PC-9 (cell line): ENCODE results near the gene CYP3A7. TPM values are rescaled to one million over a fixed set of nuclear protein-coding genes. Genes with fewer than 3 reads are reported as not detected.

ENCODE experiments used
- BruUV-seq: library from RNA; stranded (reverse); fragments of 400-500 nt; replicated peaks from 2 replicates; lab custom pipeline; 2021; lab: Mats Ljungman, UMichigan
- CTCF ChIA-PET: fragments of 300-600 bp; sonication (Branson Sonifier 250); formaldehyde crosslinking; loops from one replicate; lab custom pipeline; 2022; ENCODE audit warnings: antibody characterized with exemption; lab: Charles Lee
- POLR2A ChIA-PET: fragments of 300-600 bp; sonication (Branson Sonifier 250); formaldehyde crosslinking; loops from one replicate; lab custom pipeline; 2022; ENCODE audit warnings: antibody characterized with exemption; ENCODE audit not compliant: unreplicated experiment; lab: Charles Lee
- DNase-seq, 2 experiments: peaks; one replicate each; pipeline versions ENCODE4 v3.0.0 to v3.0.0-alpha.2; 2015 to 2022; ENCODE audit warnings: mixed read lengths in 1 of 2
- H2AFZ ChIP-seq: fragments of 200-600 bp; sonication (generic); 2 replicates; pipeline ENCODE4 v1.8.1; 2017; ENCODE audit warnings: antibody characterized with exemption
- H3F3A ChIP-seq: fragments of 200-600 bp; sonication (generic); 2 replicates; pipeline ENCODE4 v1.8.1; 2017; ENCODE audit warnings: antibody characterized with exemption, mild to moderate bottlenecking, low read depth; ENCODE audit not compliant: insufficient read depth
- H3K27ac ChIP-seq: fragments of 200-600 bp; sonication (generic); 2 replicates; pipeline ENCODE4 v1.6.1; 2016; ENCODE audit warnings: mixed run types
- H3K27me3 ChIP-seq: fragments of 200-600 bp; sonication (generic); 2 replicates; pipeline ENCODE4 v1.6.1; 2016; ENCODE audit warnings: low read depth, mixed run types; ENCODE audit not compliant: insufficient read depth
- H3K36me3 ChIP-seq: fragments of 200-600 bp; sonication (generic); 2 replicates; pipeline ENCODE4 v1.6.1; 2016; ENCODE audit warnings: low read depth, mixed run types
- H3K4me1 ChIP-seq: fragments of 200-600 bp; sonication (generic); replicated peaks from 2 replicates; pipeline ENCODE4 v1.6.1; 2016; ENCODE audit warnings: mixed run types; ENCODE audit not compliant: insufficient read depth
- H3K4me2 ChIP-seq: fragments of 200-600 bp; sonication (generic); 2 replicates; pipeline ENCODE4 v1.6.1; 2017; ENCODE audit warnings: mixed run types
- H3K4me3 ChIP-seq: fragments of 200-600 bp; sonication (generic); 2 replicates; pipeline ENCODE4 v1.6.1; 2016; ENCODE audit warnings: mixed run types
- H3K79me2 ChIP-seq: fragments of 200-600 bp; sonication (generic); 2 replicates; pipeline ENCODE4 v1.6.1; 2017; ENCODE audit warnings: low read depth, mixed run types
- H3K9me2 ChIP-seq: fragments of 200-600 bp; sonication (generic); 2 replicates; pipeline ENCODE4 v1.8.1; 2017; ENCODE audit warnings: mild to moderate bottlenecking; ENCODE audit not compliant: insufficient read depth
- H3K9me3 ChIP-seq: fragments of 200-600 bp; sonication (generic); 2 replicates; pipeline ENCODE4 v1.8.1; 2016; ENCODE audit warnings: low read depth; ENCODE audit not compliant: insufficient read depth
- H4K20me1 ChIP-seq: fragments of 200-600 bp; sonication (generic); 2 replicates; pipeline ENCODE4 v1.8.1; 2017; ENCODE audit not compliant: insufficient read depth
- EZH2 ChIP-seq: fragments of 200-600 bp; sonication (generic); IDR thresholded peaks from 2 replicates; pipeline ENCODE4 v1.8.0; 2017; ENCODE audit warnings: antibody characterized with exemption, low read depth
- intact Hi-C: fragments of 100-400 bp; cut with micrococcal nuclease; formaldehyde crosslinking; loops from one replicate; pipeline ENCODE4 v1.10.0; 2022; ENCODE audit not compliant: unreplicated experiment
- total RNA-seq: library from RNA; stranded (reverse); gene quantifications from 2 replicates; pipeline ENCODE4 v1.2.3, GENCODE V29; 2021
- TF ChIP-seq, protein P1 (sequence below): fragments of 200-600 bp; sonication (generic); conservative IDR thresholded peaks from 2 replicates; pipeline ENCODE4 v1.6.1; 2017; ENCODE audit warnings: mixed run types, antibody characterized with exemption, mild to moderate bottlenecking, moderate library complexity

The CYP3A7 gene
- total RNA-seq, 1 experiment from 2014 or later = not detected

DNA sequence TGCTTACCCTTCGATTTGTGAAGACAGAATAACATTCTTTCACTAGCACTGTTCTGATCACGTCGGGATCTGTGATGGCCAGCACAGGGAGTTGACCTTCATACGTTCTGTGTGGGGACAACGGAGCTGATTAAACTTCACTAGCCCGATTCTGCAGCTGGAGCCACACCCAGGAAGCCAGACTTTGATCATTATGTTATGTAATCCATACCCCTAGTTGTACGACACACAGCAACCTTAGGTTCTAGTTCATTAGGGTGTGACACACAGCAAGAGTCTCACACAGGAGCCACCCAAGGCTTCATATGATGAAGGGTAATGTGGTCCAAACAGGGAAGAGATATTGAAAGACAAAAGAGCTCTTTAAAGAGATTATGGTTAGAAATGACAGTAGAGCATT, 62.4 kb downstream of the CYP3A7 start:
- no TSS peak for BruUV-seq
- H3K4me3 ChIP-seq = no peak overlapping the region
- intact Hi-C loops = no loop called here
- no peak overlapping the region for H3K4me2 ChIP-seq
- H3K9me2 ChIP-seq = no peaks in the 10 kb centered on the region
- H3K9me3 ChIP-seq = no peaks in the 10 kb centered on the region
- DNase-seq = no peak
- TF ChIP-seq, protein P1, sequence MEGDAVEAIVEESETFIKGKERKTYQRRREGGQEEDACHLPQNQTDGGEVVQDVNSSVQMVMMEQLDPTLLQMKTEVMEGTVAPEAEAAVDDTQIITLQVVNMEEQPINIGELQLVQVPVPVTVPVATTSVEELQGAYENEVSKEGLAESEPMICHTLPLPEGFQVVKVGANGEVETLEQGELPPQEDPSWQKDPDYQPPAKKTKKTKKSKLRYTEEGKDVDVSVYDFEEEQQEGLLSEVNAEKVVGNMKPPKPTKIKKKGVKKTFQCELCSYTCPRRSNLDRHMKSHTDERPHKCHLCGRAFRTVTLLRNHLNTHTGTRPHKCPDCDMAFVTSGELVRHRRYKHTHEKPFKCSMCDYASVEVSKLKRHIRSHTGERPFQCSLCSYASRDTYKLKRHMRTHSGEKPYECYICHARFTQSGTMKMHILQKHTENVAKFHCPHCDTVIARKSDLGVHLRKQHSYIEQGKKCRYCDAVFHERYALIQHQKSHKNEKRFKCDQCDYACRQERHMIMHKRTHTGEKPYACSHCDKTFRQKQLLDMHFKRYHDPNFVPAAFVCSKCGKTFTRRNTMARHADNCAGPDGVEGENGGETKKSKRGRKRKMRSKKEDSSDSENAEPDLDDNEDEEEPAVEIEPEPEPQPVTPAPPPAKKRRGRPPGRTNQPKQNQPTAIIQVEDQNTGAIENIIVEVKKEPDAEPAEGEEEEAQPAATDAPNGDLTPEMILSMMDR = no peak
- TF ChIP-seq EZH2 = no peak
- H4K20me1 ChIP-seq = no peaks in the 10 kb centered on the region
- no peaks in the 10 kb centered on the region for H3K36me3 ChIP-seq
- no peaks in the 10 kb centered on the region for H3K27me3 ChIP-seq
- no peaks in the 10 kb centered on the region for H3K79me2 ChIP-seq
- no peaks in the 10 kb centered on the region for H3F3A ChIP-seq
- POLR2A ChIA-PET = interaction anchor here (0.6 kb wide), 2 partner anchors 307 to 505 kb away, joined by 3 read pairs; partner anchors contain the start of gene GPC2
- no peak overlapping the region for H3K27ac ChIP-seq
- H2AFZ ChIP-seq = no peak overlapping the region
- H3K4me1 ChIP-seq = no peaks in the 10 kb centered on the region
- CTCF ChIA-PET = no interaction called here

DNA sequence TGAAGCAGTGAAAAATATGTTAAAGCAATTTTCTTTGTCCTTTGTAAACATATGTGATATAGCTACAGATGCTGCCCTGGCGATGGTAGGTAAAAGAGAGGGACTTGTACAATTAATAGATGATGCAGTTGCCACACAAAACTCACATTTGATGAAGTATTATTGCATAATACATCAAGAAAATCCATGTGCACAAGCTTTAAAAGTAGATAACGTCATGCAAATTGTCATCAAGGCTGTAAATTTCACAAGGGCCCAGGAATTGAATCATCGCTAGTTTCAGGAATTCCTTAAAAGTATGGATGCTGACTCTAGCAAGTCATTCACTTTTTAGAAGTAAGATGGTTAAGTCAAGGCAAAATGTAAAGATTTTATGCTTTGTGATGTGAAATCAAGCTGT, 65.2 kb downstream of the CYP3A7 start:
- DNase-seq = no peak
- Histone ChIP-seq H3K79me2 (no peaks in the 10 kb centered on the region), H3K9me2 (no peaks in the 10 kb centered on the region), H4K20me1 (no peaks in the 10 kb centered on the region), H3K36me3 (no peaks in the 10 kb centered on the region), H3K9me3 (no peaks in the 10 kb centered on the region), H3K4me2 (no peak overlapping the region), H3K27ac (no peak overlapping the region), H3K27me3 (no peaks in the 10 kb centered on the region), H3F3A (no peaks in the 10 kb centered on the region), H2AFZ (no peak overlapping the region), H3K4me3 (no peak overlapping the region), H3K4me1 (no peaks in the 10 kb centered on the region)
- intact Hi-C loops = no loop called here
- no TSS peak for BruUV-seq
- CTCF ChIA-PET = no interaction called here
- POLR2A ChIA-PET = no interaction called here
- TF ChIP-seq EZH2 = no peak
- TF ChIP-seq, protein P1 = no peak

DNA sequence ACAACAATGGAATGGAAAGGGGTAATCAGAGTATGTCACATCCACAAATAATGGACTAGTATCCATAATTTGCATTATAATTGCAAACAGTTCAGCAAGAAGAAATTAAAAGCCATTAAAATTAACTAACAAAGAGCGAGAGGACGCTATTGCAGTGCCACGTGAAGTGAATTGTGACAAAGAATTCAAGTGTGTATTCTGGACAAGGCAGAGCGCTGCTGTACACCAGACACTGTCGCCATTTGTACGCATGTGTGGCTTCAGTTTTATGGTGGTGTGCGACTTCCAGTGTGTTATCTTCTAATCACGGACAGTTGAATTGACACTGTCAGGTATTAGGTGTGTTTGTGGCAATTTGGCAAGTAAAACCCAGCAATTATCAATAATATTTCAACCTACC, 66.5 kb downstream of the CYP3A7 start:
- Histone ChIP-seq H2AFZ (no peak overlapping the region), H3K9me3 (no peaks in the 10 kb centered on the region), H4K20me1 (no peaks in the 10 kb centered on the region), H3K4me3 (no peak overlapping the region), H3K4me2 (no peak overlapping the region), H3F3A (no peaks in the 10 kb centered on the region; the same call in 1 of the 2 replicates), H3K27ac (no peak overlapping the region), H3K79me2 (no peaks in the 10 kb centered on the region), H3K9me2 (no peaks in the 10 kb centered on the region), H3K4me1 (no peaks in the 10 kb centered on the region), H3K27me3 (no peaks in the 10 kb centered on the region), H3K36me3 (no peaks in the 10 kb centered on the region)
- TF ChIP-seq, protein P1 = no peak
- no peak for TF ChIP-seq EZH2
- no TSS peak for BruUV-seq
- POLR2A ChIA-PET = no interaction called here
- CTCF ChIA-PET = no interaction called here
- intact Hi-C loops = no loop called here
- DNase-seq = no peak
